ENCODE data around the gene UBXN6.

UBXN6 gene

GRCh38 chr19:4474514-4475022, 17.0 kb upstream of the UBXN6 start:
- no peak for TF ChIP-seq CTCF (IDR thresholded peaks at IDR 0.05)

GRCh38 chr19:4473763-4474513, 16.3 kb upstream of the UBXN6 start:
- no peak for TF ChIP-seq CTCF (IDR thresholded peaks at IDR 0.05)

- no peak for TF ChIP-seq CTCF (IDR thresholded peaks at IDR 0.05)
These were observed 15.6 kb upstream of the UBXN6 start for GRCh38 chr19:4473011-4473762.

GRCh38 chr19:4472174-4472974, 14.8 kb upstream of the UBXN6 start, which contains the start of gene HDGFL2:
HDGFL2 (plus strand) TSS chr19:4472297; CDS start chr19:4472351, 54 bp downstream.
- TF ChIP-seq CTCF (IDR thresholded peaks at IDR 0.05), result no peak

GRCh38 chr19:4471403-4472173, 14.0 kb upstream of the UBXN6 start:
- no peak for TF ChIP-seq CTCF (IDR thresholded peaks at IDR 0.05)

- no peak for TF ChIP-seq CTCF (IDR thresholded peaks at IDR 0.05)
These were observed 10.2 kb upstream of the UBXN6 start for GRCh38 chr19:4467835-4468234.
